ENCODE results near the gene FHDC1.

GRCh38 chr4:152981842-152982241 lies 45.7 kb downstream of the FHDC1 start:
- TF ChIP-seq CTCF (IDR thresholded peaks at IDR 0.05; ENCODE audit: insufficient read depth, low read length, poor library complexity, severe bottlenecking) = no peak
- no peak for TF ChIP-seq EZH2phosphoT487 (conservative IDR thresholded peaks at IDR 0.05; ENCODE audit: low read length)
